HS-27A (cell line): ENCODE measurements around the gene IFNW1.

Experiments
- DNase-seq: peaks from one replicate; pipeline ENCODE4 v3.0.0-alpha.2; 2012; ENCODE audit warnings: low read depth, missing footprints

IFNW1 gene

GRCh38 chr9:21110708-21111576 lies 30.7 kb downstream of the IFNW1 start:
- DNase-seq = peak; percentile 19

- no peak for DNase-seq
Observed at GRCh38 chr9:21104787-21105186, 36.8 kb downstream of the IFNW1 start.

- DNase-seq = no peak
Observed at GRCh38 chr9:21102305-21102704, 39.3 kb downstream of the IFNW1 start.

- no peak for DNase-seq
Observed at GRCh38 chr9:21097817-21098216, 43.8 kb downstream of the IFNW1 start.

- no peak for DNase-seq
Observed at GRCh38 chr9:21096901-21097255, 44.8 kb downstream of the IFNW1 start.

GRCh38 chr9:21096172-21096900 lies 45.3 kb downstream of the IFNW1 start:
- no peak for DNase-seq

GRCh38 chr9:21095561-21095960 lies 46.1 kb downstream of the IFNW1 start:
- no peak for DNase-seq
